Measurements from ENCODE around the gene LAMP5.

Gene LAMP5

DNA sequence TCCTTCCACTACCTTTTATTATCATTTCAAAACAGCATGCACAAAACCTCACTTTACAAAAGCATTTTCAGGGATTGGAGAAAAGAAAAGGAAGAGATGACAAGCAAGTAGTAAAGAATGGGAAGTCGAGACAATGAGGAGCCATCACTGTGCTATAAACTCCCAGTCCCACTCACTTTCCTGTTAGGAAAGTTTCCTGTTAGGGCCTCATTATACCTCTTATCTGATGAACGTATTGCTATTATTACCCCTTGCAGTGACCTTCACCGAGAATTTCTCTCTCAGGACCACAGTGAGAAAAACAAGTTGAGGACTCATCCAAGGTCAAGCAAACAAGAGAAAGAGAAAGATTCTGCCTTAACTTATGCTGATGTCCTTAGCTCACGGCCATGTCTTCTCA is 28.8 kb downstream of the LAMP5 start:
- no peak for DNase-seq (ENCODE audit: low spot score)

DNA sequence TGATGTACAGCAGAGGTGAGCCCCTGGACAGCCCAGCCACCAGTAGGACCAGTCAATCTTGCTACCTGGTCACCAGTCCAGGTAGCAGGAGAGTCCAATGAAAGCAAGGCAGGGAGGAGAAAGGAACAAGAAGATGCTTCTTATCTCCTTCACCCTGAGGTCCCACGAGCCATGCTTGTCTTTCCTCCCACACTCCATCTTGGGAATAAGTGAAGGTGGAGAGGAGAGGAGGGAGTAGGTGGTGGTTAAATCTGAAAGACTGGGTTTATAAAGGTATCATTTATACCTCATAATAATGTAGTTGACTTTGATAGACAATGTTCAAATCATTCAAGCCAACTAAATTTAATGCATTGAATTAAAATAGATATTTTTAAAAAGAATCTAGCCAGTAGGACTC is 35.9 kb downstream of the LAMP5 start:
- DNase-seq (ENCODE audit: low spot score) = no peak

DNA sequence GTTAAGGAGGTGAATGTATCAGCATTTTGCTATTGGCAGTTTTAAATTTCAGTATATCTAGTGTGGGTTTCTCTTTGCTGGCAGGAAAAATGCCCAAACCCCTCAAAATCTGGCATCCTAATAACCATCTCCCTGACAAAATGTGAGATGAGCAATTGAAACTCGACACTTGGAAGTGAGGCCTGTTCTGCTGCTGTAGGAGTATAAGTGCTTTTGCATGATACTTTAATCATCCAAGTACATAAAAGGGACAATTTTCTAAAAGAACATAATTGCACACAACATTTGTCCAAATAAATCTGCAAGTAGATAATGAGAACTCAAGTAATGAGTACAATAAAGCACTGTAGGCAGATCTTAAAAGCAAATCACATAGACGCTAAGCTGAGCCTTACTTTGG is 36.5 kb downstream of the LAMP5 start:
- no peak for DNase-seq (ENCODE audit: low spot score)

DNA sequence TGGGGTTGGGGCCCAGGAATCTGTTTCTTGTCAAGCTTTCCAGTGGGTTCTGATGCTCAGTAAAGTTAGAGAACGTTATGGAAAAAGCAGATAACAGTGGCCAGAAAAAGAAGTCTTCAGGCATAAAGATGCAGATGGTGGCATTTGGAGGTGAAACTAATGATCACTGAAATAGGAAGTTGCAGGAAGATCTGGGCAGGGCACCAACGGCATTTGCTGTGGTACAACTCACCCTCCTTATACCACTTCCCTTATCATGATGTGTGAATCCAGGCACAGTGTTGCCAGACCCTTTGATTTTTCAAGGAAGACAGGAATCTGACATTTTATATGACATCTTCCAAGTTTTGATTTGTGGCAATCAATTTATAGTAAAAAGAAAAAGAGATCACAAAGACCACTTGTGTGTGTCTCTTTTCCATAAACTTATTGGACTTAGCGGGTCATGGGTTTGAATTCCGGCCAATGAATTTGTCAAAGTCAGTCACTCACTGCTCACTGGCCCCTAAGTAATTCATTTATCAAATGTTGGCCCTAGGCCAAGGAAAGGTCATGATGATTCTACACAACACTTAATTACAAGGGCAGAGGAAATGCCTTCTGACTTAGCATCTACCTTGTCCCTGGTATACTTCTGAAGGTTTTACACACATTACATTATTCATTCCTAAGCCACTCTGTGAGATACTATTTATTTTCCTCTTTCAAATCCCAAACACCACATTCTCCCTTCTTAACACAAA is 37.6 kb downstream of the LAMP5 start:
- no peak for DNase-seq (ENCODE audit: low spot score)

DNA sequence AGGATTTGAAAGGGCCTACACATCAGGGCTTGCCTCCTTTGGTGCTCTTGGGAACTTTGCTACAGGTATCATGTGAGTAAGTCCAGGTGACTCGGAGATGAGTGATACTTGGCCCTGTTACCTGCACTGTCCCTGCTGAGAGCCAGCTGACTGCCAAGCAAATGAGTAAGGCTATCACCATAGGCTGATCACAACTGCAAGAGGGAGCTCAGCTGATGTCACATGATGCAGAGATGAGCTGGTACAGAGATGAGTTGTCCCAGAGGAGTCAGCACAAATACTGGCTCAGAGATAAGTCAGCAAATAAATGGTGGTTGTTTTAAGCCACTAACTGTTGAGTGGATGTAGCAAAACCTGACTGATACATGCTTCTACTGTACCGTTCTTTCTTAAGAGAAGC is 41.4 kb downstream of the LAMP5 start:
- DNase-seq (ENCODE audit: low spot score) = no peak

DNA sequence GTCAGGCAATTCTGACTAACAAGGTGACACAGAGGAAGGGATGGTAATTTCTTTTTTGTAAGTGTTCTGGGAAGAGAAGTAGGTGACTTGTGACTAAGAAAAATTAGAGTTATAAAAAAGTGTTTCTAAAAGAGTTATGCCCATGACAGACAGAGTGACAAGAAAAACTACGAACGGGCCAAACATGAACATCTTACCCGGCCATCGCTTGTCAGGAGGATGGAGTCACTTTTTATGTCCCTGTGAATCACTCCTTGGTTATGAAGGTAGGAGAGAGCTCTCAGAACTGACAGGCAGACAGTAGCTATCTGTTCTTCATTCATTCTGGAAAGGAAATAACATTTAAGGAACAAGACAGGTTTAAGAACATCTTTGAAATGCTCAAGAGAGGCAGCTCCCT is 43.0 kb downstream of the LAMP5 start:
- no peak for DNase-seq (ENCODE audit: low spot score)

DNA sequence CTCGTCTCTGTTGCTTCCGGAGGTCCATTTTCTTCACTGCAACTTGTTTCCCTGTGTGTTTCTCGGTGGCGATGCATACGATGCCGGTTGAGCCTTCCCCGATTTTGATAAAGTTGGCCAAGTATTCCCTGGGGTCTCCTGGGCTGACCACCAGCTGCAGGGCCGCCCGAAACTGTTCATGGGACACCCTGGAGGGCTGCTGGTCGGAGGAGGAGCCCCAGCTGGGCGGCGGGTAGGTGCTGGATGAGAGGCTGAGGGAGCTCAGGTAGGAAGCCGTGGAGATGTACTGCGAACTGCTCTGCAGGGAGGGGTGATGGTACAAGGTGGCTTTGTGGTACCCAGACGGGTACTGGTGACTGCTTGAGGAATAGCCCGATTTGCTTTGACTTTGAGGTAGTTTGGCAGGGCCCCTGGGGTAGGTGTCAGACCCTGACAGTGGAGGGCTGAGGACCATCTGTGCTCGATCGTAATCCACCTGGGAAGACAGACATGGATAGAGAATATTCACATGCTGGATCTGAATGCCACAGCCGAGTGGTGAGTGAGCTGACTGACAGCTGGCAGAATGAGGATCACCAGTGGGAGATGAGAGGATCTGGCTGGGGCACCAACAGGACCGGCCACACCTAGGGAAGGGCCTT is 51.6 kb downstream of the LAMP5 start:
- DNase-seq (ENCODE audit: low spot score) = no peak

DNA sequence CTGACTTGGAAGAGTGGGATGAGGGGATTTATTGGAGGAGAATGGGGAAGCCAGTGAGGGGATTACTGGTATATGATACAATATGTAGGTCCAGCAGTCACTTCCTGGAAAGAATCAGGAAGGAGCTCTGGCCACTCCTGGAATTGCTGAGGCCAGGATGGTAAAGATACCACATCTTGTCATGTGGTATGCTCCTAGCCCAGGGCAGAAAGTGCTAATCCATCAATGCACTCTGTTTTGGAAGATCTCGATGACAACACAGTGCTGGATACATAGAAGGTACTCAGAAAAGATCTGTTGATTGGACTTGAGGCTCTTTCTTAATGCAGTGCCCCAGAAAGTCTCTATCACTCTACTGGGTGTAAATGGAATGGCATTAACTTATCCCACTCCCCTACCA is 52.6 kb downstream of the LAMP5 start:
- DNase-seq (ENCODE audit: low spot score) = no peak

DNA sequence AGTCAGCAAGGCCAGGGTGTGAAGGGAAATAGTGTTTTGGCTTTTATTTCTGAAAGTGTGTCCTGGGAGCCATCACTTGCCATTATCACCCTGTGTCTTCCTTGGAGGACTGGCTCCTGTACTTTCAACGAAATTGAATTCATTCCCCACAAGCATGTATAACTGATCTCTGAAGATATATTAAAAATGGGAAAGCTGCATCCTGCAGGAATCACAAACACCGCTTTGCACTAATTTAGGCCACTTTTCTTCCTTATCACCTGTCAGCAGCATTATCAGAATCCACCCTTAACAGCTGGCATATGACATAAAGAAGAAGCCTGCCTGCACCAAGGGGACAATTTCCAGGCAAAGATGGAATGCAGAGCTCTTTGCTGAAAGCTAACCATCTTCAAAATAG is 56.2 kb downstream of the LAMP5 start:
- no peak for DNase-seq (ENCODE audit: low spot score)

DNA sequence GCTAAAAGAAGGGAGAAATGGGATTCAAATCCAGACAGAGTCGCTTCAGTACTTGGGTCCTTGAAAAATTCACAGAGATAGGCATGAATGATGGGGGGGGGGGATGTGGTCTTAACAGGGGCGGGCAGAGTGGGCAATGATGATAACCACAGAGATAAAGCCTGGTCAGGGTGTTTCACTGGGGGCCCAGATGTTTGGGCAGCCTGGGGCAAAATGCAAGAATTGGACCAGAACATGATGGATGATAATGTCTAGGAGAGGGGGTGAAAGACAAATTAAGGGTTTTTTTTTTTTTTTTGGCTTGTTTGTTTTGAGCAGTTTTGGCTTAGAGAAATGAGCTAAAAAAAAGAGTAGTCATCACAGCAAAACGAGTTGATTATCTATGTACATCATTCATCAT is 57.4 kb downstream of the LAMP5 start:
- DNase-seq (ENCODE audit: low spot score) = no peak

DNA sequence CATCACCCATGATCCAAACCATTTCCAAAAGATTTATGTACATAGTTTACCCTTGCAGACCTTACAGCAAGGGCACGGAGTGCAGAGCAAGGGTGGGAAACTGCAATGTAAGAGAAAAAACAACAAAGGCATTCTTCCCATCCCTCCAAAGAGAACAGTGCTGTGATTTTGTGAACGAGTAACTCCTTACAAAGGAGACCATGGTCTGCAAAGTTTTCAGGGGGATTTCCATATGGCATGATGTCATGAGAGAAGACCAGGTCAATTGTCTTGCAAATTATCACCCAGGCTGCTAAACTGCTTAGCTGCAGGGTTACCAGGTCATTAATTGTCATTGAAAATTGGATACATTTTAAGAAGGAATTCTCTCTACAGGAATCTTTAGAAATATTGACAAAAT is 58.3 kb downstream of the LAMP5 start:
- DNase-seq (ENCODE audit: low spot score) = no peak

DNA sequence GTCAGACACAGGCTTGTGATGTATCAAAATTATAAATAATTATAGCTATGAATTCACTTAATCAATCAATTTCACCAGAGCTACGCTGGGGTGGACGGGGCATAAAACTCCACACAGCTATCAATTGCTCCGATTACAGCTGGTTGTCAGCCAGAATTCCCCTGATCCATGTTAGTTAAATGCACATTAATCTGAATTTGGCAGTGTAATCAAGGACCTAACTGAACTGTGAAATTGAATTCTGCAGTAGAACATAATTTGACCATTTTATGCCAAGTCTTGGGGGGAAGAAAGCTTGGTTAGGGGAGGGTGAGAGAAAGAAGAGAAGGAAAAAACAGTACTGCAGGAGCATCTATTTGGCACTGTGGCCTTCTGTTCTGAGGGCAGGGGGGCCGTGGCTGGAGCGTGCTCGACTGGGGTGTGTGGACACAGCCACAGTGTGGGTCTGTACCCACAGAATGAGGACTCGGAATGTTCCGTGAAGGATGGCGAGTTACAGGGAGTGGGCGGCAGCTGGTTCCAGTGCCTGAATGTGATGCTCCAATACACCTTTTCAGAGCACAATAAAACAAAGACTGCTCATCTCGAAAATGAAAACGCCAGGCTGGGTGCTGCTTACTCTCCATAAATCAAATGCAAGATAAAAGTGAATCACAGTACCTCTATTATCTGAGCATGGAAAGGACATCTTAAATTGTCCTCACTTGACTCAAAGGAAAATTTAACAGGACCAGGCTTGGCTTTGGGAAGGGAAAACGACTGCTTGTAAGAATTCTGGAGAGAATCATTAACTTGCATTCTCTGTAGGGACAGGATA is 59.2 kb downstream of the LAMP5 start:
- DNase-seq (ENCODE audit: low spot score) = no peak

DNA sequence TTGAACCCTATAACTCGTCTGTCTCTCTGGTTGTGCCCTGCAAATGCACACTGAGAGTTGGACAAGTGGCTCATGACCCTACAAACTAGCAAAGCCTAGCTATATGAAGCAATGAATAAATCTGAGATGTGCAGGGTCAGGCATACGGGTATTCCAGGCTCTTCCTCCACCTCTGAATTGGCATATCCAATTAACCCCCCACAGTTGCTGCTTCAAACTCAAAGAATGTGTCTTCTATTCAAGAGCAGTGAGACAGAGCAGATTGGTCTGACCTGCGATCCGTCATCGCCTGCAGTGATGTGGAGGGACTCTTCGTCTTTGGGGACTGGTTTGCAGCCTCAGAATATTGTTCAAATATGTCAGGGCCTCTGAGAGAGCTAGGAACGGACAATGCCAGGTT is 59.8 kb downstream of the LAMP5 start:
- DNase-seq (ENCODE audit: low spot score) = no peak

DNA sequence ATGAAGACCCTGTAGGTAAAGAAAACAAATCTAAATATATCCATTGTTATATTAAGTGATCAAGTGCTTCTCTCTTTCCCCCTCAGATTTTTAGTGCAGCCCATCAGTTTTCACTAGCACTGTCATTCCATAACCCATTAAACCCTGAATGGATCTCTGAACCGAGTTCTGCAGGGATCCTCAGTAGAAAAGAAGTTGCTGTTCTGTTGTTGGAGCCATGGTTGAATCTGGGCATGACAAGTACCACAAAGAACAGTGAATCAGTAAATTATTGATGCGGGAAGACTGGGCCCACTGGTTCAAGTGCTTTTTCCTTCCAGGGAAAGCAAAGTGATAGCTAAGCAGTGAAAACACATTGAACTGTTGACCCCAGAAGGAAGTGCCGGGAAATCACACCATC is 60.4 kb downstream of the LAMP5 start:
- DNase-seq (ENCODE audit: low spot score) = no peak

DNA sequence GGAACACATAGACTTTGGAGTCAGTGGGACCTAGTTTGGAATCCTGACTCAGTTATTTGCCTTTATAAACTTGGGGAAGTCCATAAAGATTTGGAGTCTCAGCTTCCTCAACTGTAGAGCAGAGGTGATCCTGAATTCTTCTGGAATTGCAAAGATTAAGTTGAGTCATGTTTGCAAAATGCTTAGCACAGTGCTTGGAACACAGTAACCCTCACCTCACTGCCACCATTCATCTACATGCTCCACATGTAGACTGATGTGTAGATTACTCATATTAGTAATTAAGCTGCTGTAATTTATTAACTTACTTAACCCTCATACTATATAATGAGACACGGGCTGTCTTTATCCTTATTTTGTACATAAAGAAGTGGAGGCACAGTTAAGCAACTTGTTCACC is 61.4 kb downstream of the LAMP5 start:
- no peak for DNase-seq (ENCODE audit: low spot score)

DNA sequence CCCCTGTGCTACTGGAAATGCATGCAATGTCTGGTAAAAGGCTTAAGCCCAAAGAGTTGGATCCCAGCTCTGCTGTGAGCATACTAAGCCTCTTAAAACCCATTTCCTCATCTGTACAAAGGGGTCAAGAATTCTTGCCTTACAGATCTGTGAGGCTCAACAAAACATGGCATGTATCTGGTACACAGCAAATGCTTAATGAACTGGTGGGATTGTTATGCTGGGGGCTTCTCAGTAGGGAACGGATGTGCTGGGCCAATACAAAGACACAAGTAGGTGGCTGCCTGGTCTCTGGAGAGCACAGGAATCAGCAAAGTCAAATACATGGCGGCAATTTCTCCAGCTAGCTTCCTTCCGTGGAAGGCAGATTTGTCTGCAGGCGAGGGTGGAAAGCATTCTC is 62.3 kb downstream of the LAMP5 start:
- no peak for DNase-seq (ENCODE audit: low spot score)

DNA sequence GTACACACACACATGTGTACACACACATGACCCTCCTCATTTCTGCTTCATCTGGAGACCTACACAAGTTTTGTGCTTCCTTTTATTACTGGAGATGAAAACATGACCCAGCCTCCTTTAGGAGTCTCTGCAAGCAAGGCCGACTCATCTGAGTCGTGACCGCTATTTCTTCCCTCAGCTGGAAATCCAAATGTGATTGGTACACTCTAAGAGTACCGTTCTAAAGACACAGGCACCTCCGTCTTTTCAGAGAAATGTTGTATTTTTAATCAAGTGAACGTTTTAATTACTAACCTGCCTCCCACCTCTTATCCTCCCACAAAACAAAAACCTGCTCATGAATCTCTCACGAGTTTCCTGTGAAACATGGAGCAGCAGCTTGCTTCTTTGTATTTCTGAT is 63.0 kb downstream of the LAMP5 start:
- DNase-seq (ENCODE audit: low spot score) = no peak

DNA sequence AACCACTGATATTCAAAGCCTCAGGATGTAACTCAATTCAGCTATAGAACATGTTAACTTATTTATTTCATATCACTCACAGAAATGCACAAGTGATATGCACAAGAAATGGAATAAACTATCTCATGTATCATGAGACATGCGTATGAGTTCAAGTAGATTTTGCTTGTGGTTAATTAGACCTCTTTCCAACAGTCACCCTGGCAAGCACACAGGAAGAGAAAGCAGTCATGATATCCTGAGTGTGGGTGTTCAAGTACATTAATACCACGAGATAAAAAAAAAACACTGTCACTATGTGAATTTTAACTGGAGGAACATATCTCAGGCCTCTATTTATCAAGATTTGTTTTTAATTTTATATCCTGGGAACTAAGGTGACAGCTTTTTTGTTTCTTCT is 64.2 kb downstream of the LAMP5 start:
- no peak for DNase-seq (ENCODE audit: low spot score)

All from hematopoietic multipotent progenitor cell treated with erythropoietin and hydrocortisone succinate and interleukin-3 and kit ligand, for 15 days (in vitro differentiated cells).